GM12864 (cell line): Measurements from ENCODE around the gene KIAA0232.

Experiments used
- DNase-seq: peaks from one replicate; pipeline ENCODE4 v3.0.0-alpha.2; 2011; ENCODE audit warnings: low read depth
- H3K4me3 ChIP-seq: 2 replicates; pipeline ENCODE4 v1.5.1; 2011; ENCODE audit warnings: mild to moderate bottlenecking, low read depth, low read length, control low read depth
- CTCF ChIP-seq: IDR thresholded peaks from 2 replicates; pipeline ENCODE4 v1.5.1; 2011; ENCODE audit warnings: low read depth, mild to moderate bottlenecking, moderate library complexity, low read length, control low read depth, inconsistent platforms; ENCODE audit errors: missing control alignments

Gene KIAA0232

GRCh38 chr4:6873792-6874461, 91.4 kb downstream of the KIAA0232 start:
- peak; percentile 33 for DNase-seq
- no peak overlapping the region for H3K4me3 ChIP-seq
- TF ChIP-seq CTCF = peak; percentile 95

GRCh38 chr4:6874981-6875380, 92.5 kb downstream of the KIAA0232 start:
- no peak overlapping the region for H3K4me3 ChIP-seq
- no peak for TF ChIP-seq CTCF

GRCh38 chr4:6875431-6875831, 92.9 kb downstream of the KIAA0232 start:
- DNase-seq = no peak
- no peak for TF ChIP-seq CTCF

More at GRCh38 chr4:6874981-6875380, 92.5 kb downstream of the KIAA0232 start:
- DNase-seq = no peak

GRCh38 chr4:6876440-6876839, 93.9 kb downstream of the KIAA0232 start:
- no peak for DNase-seq
- no peak for TF ChIP-seq CTCF
- no peak overlapping the region for H3K4me3 ChIP-seq

More at GRCh38 chr4:6875431-6875831, 92.9 kb downstream of the KIAA0232 start:
- H3K4me3 ChIP-seq = no peak overlapping the region

- H3K4me3 ChIP-seq = no peak overlapping the region
- TF ChIP-seq CTCF = no peak
- DNase-seq = no peak
These were observed 94.5 kb downstream of the KIAA0232 start for GRCh38 chr4:6877067-6877466.

- no peak overlapping the region for H3K4me3 ChIP-seq
- TF ChIP-seq CTCF = no peak
- DNase-seq = no peak
These were observed 96.0 kb downstream of the KIAA0232 start for GRCh38 chr4:6878451-6879059.

GRCh38 chr4:6880691-6881090, 98.2 kb downstream of the KIAA0232 start:
- TF ChIP-seq CTCF = no peak
- no peak overlapping the region for H3K4me3 ChIP-seq
- DNase-seq = no peak
